Hematopoietic multipotent progenitor cell treated with erythropoietin and hydrocortisone succinate and interleukin-3 and kit ligand, for 4 days (in vitro differentiated cells): ENCODE measurements around the gene ASF1A.

Experiments used
- DNase-seq: peaks from one replicate; pipeline ENCODE4 v3.0.0-alpha.2; 2015

The ASF1A gene

GRCh38 chr6:118917546-118918328, 23.8 kb downstream of the ASF1A start:
- no peak for DNase-seq

DNA sequence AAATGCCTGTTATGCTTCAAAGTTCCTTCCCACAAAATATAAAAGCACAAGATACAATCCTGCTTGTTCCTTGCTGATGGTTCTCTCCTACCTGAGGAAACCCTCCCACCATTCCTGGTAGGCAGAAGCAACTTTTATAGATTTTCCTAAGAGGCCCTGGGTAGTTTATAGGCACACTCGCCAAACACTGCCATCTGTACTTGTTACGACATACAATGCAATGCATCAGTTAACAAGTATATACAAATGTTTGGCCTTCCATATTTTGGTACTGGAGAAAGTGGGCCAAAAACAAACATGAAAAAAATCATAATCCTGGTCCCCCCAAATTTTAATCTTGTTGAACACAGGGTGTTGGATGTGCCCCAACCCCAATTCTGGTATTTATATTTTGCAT, 24.4 kb downstream of the ASF1A start:
- DNase-seq, result no peak

- no peak for DNase-seq
Measured at GRCh38 chr6:118921084-118921483, 27.1 kb downstream of the ASF1A start.

DNA sequence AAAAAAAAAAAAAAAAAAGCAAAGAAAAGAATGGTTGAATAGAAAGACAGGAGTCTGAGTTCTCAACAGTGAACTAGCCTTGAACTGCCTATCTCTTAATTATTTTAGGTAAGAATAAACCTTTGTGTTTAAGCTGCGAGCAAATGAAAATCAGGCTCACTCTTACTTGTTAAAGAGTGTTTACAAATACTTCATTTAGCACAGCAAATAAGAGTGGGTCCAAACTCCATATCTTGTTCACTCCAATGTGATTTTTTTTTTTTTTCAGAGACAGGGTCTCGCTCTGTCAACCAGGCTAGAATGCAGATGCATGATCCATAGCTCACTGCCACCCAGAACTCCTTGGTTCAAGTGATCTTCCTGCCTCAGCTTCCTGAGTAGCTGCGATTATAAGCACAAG, 29.1 kb downstream of the ASF1A start:
- no peak for DNase-seq

- DNase-seq, result no peak
Measured at GRCh38 chr6:118930680-118931079, 36.7 kb downstream of the ASF1A start.

DNA sequence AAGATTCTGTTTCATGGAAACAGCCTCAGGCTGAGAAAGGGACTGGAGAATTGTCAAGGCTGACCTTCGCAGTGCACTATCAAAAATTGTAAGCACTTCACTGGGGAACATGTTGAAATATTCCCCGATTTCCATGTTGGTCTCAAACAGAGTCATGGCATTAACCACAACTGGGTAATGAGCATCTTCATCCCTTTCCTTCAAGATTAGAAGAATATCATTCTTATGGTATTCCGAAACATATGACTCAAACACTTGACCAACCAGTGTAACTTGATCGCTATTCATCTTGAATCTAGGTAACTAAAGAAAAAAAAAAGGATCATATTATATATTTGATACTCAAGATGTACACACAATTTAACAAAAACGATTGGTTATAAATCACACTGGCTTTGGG, 37.5 kb downstream of the ASF1A start:
- DNase-seq, result no peak

DNA sequence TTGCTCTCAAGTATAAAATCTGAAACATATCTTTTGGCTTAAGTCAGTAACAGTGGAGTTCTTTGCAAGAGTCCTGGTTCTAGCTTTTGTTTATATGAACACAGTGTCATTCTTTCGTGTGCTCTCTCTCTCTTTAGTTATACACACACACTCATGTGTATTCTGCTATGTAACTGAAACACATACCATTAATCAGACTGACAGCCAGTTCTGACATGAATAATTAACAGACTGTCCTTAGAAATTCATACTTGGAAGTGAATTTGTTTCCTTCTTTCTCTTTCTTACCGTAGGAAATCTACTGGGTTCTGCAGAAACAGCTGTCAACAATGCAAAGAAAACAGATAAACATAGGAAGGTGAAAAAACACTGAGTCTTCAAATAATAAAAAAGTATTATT, 38.5 kb downstream of the ASF1A start:
- no peak for DNase-seq

GRCh38 chr6:118933855-118934460, 40.0 kb downstream of the ASF1A start:
- no peak for DNase-seq

GRCh38 chr6:118934461-118935330, 40.7 kb downstream of the ASF1A start, which contains the start of gene MCM9:
Gene MCM9, minus strand, starts transcription at chr6:118935159. Its CDS starts 3,436 bp downstream, at chr6:118931723.
- peak; percentile 97 for DNase-seq

GRCh38 chr6:118935331-118935668, 41.3 kb downstream of the ASF1A start:
- no peak for DNase-seq

GRCh38 chr6:118935978-118936703, 42.2 kb downstream of the ASF1A start:
- no peak for DNase-seq

DNA sequence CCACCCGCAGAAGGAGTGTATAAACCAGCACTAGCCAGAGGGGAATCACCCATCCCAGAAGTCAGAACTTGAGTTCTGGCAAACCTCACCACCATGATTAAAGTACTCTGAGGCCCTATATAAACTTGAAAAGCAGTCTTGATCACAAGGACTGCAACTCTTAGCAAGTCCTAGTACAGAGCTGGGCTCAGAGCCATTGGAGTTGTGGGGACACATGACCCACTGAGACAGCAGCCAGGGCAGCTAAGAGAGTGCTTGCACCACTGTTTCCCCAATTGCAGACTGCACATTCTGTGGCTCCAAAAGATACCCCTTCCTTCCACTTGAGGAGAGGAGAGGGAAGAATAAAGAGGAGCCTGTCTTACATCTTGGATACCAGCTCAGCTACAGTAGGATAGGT, 45.7 kb downstream of the ASF1A start:
- DNase-seq, result no peak

DNA sequence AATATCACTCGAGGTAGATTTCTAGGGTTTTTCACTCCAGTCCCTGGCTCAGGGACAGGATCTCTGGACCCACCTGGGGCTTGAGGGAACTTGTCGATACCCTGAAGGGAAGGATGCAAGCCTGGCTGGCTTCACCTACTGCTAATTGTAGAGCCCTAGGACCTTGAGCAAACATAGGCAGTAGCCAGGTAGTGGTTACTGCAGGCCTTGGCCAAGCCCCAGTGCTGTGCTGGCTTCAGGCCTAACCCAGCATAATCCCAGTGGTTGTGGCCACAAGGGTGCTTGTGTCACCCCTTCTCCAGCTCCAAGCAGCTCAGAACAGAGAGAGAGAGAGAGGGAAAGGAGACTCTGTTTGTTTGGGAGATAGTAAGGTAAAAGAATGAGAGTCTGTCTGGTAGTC, 46.8 kb downstream of the ASF1A start:
- DNase-seq, result no peak

GRCh38 chr6:118945217-118945616, 51.3 kb downstream of the ASF1A start:
- no peak for DNase-seq

DNA sequence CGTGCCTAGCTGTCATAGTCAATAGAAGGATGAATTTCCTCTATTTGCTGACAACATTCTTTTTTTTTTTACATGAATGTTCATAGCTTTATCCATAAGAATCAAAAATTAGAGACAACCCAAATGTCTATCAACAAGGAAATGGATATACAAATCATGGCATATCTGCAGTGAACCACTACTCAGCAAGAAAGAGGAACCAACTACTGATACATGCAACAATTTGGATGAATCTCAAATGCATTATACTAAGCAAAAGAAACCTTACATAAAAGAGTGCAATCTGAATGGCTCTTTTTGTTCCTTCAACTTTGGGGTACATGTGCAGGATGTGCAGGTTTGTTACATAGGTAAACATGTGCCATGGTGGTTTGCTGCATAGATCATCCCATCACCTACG, 58.7 kb downstream of the ASF1A start:
- DNase-seq, result peak; percentile 29

GRCh38 chr6:118953391-118953790, 59.4 kb downstream of the ASF1A start:
- DNase-seq, result no peak
